Inflammatory macrophage treated with lipopolysaccharide for 4 hours (primary cell): ENCODE measurements around the gene RENBP.

Source experiments
- DNase-seq: peaks from one replicate; pipeline ENCODE4 v3.0.0-alpha.2; 2020

The RENBP gene

GRCh38 chrX:153953342-153953830 is 8.9 kb upstream of the RENBP start:
- DNase-seq = peak; percentile 52

GRCh38 chrX:153952373-153953026 is 8.1 kb upstream of the RENBP start:
- no peak for DNase-seq

GRCh38 chrX:153951683-153952372 is 7.4 kb upstream of the RENBP start:
- DNase-seq = no peak

- no peak for DNase-seq
These were observed 5.7 kb upstream of the RENBP start for GRCh38 chrX:153950127-153950526.

- no peak for DNase-seq
These were observed 4.7 kb upstream of the RENBP start for GRCh38 chrX:153948847-153949805.

- no peak for DNase-seq
These were observed 3.6 kb upstream of the RENBP start for GRCh38 chrX:153948002-153948466.

- DNase-seq = peak; percentile 77
These were observed 2.7 kb upstream of the RENBP start for GRCh38 chrX:153947009-153947769.

- no peak for DNase-seq
These were observed 1.8 kb upstream of the RENBP start for GRCh38 chrX:153945956-153946943.

- no peak for DNase-seq
These were observed 332 bp upstream of the RENBP start for GRCh38 chrX:153944800-153945150.

- DNase-seq = no peak
These were observed 2.8 kb downstream of the RENBP start for GRCh38 chrX:153941336-153942252.

GRCh38 chrX:153939573-153939972 is 4.9 kb downstream of the RENBP start:
- DNase-seq = no peak

- no peak for DNase-seq
These were observed 6.1 kb downstream of the RENBP start for GRCh38 chrX:153938226-153938786.

- no peak for DNase-seq
These were observed 7.4 kb downstream of the RENBP start for GRCh38 chrX:153937056-153937455.

- DNase-seq = no peak
These were observed 9.1 kb downstream of the RENBP start for GRCh38 chrX:153935326-153935851.

- peak; percentile 75 for DNase-seq
These were observed 9.6 kb downstream of the RENBP start, which contains the start of gene NAA10 for GRCh38 chrX:153934762-153935325. Gene NAA10 (minus strand): TSS chrX:153935037. CDS start chrX:153934904, 133 bp downstream.

- DNase-seq = no peak
These were observed 10.2 kb downstream of the RENBP start for GRCh38 chrX:153934148-153934761.

- no peak for DNase-seq
These were observed 10.7 kb downstream of the RENBP start for GRCh38 chrX:153933748-153934147.

- DNase-seq = no peak
These were observed 12.1 kb downstream of the RENBP start for GRCh38 chrX:153932220-153932915.
